ENCODE results near the gene LYST. TPM values are rescaled to one million over a fixed set of nuclear protein-coding genes. Genes with fewer than 3 reads are reported as not detected.

LYST gene
- total and polyA plus RNA-seq, 10 of the 15 experiments (the other 5 are each of a cell fraction or from before 2014, with no cell fraction given), result 3.3 to 28.1 (median 5.6) TPM

GRCh38 chr1:235757587-235758096, 109.1 kb downstream of the LYST start:
- no peaks in the 10 kb centered on the region for H3K36me3 ChIP-seq (ENCODE audit: control insufficient read depth in 2 of 2, insufficient read depth in 2 of 2, low read length in 1 of 2)
- H3K27me3 ChIP-seq (replicated peaks in 1 of 2; ENCODE audit: control insufficient read depth in 2 of 2, insufficient read depth in 2 of 2, low read length in 1 of 2), result no peaks in the 10 kb centered on the region
- ATAC-seq (no peak), FAIRE-seq (no peak), DNase-seq (ENCODE audit: low read depth, low spot score) (no peak)
- no peak overlapping the region for H2AFZ ChIP-seq (ENCODE audit: control insufficient read depth, low read depth, low read length)
- TF ChIP-seq SUZ12 (IDR thresholded peaks at IDR 0.05; ENCODE audit: unreplicated experiment) (no peak), BCL3 (IDR thresholded peaks at IDR 0.05; ENCODE audit: borderline replicate concordance, insufficient read depth, low read depth, low read length, poor library complexity, severe bottlenecking) (no peak), MEF2A (IDR thresholded peaks at IDR 0.05; ENCODE audit: insufficient read depth, low read depth, low read length) (no peak), EED (IDR thresholded peaks at IDR 0.05; ENCODE audit: low read depth) (no peak), MEF2B (IDR thresholded peaks at IDR 0.05; ENCODE audit: partially characterized antibody, poor library complexity, severe bottlenecking) (no peak), NBN (IDR thresholded peaks at IDR 0.05) (no peak), NR2F1 (conservative IDR thresholded peaks at IDR 0.05) (no peak), ZNF217 (IDR thresholded peaks at IDR 0.05) (no peak), POLR2AphosphoS2 (IDR thresholded peaks at IDR 0.05; ENCODE audit: low read depth, low read length) (no peak), ESRRA (IDR thresholded peaks at IDR 0.05; ENCODE audit: low read length) (no peak), KDM1A (IDR thresholded peaks at IDR 0.05; ENCODE audit: borderline replicate concordance) (no peak), CBX3 (IDR thresholded peaks at IDR 0.05; ENCODE audit: borderline replicate concordance, low read depth) (no peak), RB1 (IDR thresholded peaks at IDR 0.05; ENCODE audit: borderline replicate concordance) (no peak), HDAC6 (IDR thresholded peaks at IDR 0.05; ENCODE audit: unreplicated experiment) (no peak), RAD21 (IDR thresholded peaks at IDR 0.05; ENCODE audit: insufficient read depth, low read depth, low read length) (no peak)
- TF ChIP-seq, protein P1, sequence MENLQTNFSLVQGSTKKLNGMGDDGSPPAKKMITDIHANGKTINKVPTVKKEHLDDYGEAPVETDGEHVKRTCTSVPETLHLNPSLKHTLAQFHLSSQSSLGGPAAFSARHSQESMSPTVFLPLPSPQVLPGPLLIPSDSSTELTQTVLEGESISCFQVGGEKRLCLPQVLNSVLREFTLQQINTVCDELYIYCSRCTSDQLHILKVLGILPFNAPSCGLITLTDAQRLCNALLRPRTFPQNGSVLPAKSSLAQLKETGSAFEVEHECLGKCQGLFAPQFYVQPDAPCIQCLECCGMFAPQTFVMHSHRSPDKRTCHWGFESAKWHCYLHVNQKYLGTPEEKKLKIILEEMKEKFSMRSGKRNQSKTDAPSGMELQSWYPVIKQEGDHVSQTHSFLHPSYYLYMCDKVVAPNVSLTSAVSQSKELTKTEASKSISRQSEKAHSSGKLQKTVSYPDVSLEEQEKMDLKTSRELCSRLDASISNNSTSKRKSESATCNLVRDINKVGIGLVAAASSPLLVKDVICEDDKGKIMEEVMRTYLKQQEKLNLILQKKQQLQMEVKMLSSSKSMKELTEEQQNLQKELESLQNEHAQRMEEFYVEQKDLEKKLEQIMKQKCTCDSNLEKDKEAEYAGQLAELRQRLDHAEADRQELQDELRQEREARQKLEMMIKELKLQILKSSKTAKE (IDR thresholded peaks at IDR 0.05; ENCODE audit: low read depth, poor library complexity, severe bottlenecking), result no peak
- TF ChIP-seq, protein P2, sequence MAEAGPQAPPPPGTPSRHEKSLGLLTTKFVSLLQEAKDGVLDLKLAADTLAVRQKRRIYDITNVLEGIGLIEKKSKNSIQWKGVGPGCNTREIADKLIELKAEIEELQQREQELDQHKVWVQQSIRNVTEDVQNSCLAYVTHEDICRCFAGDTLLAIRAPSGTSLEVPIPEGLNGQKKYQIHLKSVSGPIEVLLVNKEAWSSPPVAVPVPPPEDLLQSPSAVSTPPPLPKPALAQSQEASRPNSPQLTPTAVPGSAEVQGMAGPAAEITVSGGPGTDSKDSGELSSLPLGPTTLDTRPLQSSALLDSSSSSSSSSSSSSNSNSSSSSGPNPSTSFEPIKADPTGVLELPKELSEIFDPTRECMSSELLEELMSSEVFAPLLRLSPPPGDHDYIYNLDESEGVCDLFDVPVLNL (IDR thresholded peaks at IDR 0.05; ENCODE audit: low read depth, low read length), result no peak
- no peak overlapping the region for H3K27ac ChIP-seq (ENCODE audit: control insufficient read depth, insufficient read depth)
- H3K4me2 ChIP-seq (ENCODE audit: control insufficient read depth, insufficient read depth), result no peak overlapping the region
- no peaks in the 10 kb centered on the region for H3K79me2 ChIP-seq (ENCODE audit: control insufficient read depth, insufficient read depth, low read length)
- intact Hi-C loops (cut with micrococcal nuclease; ENCODE audit: unreplicated experiment) (no loop called here), in situ Hi-C loops (cut with MboI) (no loop called here)
- ChIA-PET CTCF (interaction anchor here (1.3 to 1.8 kb wide), 3 partner anchors 10 to 214 kb away, joined by 4 to 8 read pairs (median 6); no protein-coding TSS in a partner anchor), SMC1A (ENCODE audit: uncharacterized antibody, unreplicated experiment) (interaction anchor here (0.6 to 2.1 kb wide), 9 partner anchors 7 to 613 kb away, joined by 3 to 6 read pairs (median 3); no protein-coding TSS in a partner anchor), RAD21 (ENCODE audit: unreplicated experiment) (no interaction called here), POLR2A (interaction anchor here (0.6 kb wide), 1 partner anchor 11 kb away, joined by 5 read pairs; no protein-coding TSS in a partner anchor)
- BruUV-seq (replicated peaks), result no TSS peak
- no peaks in the 10 kb centered on the region for H3K9me3 ChIP-seq (replicated peaks; ENCODE audit: control insufficient read depth, insufficient read depth, low read length)
- H3K4me1 ChIP-seq (ENCODE audit: control insufficient read depth, insufficient read depth, low read length), result no peaks in the 10 kb centered on the region
- H3K4me3 ChIP-seq, result no peak overlapping the region
- no peaks in the 10 kb centered on the region for H4K20me1 ChIP-seq (ENCODE audit: control insufficient read depth, insufficient read depth)
- H3K9ac ChIP-seq (ENCODE audit: control insufficient read depth, insufficient read depth, low read length), result no peak overlapping the region
